Omental fat pad (tissue), 4 donors: Measurements from ENCODE around the gene CATSPERZ. TPM values are rescaled to one million over a fixed set of nuclear protein-coding genes. Genes with fewer than 3 reads are reported as not detected.

Experiments
- ATAC-seq: fragments of 150-250 bp; one replicate; pipeline ENCODE4 v1.9.1; 2016; ENCODE audit warnings: mild to moderate bottlenecking, moderate library complexity; ENCODE audit not compliant: low FRiP score
- DNase-seq: peaks from one replicate; pipeline ENCODE4 v3.0.0-alpha.2; 2019; ENCODE audit warnings: low spot score
- CTCF ChIP-seq, 3 donors: fragments of 450-650 bp; IDR thresholded peaks; one replicate each; pipeline ENCODE4 v1.5.1; 2016 to 2017; ENCODE audit warnings: antibody characterized with exemption in 3 of 3, mild to moderate bottlenecking in 3 of 3, moderate library complexity in 2 of 3
- total RNA-seq, 4 donors: library from RNA; depleted of rRNA; stranded (reverse); fragments of >200 nt; gene quantifications; one replicate each; pipeline ENCODE4 v1.1.0, GENCODE V29; 2016

Gene CATSPERZ
- total RNA-seq, 4 donors from 2014 or later, result not detected

GRCh38 chr11:64341851-64342791, 42.0 kb downstream of the CATSPERZ start:
- no peak for TF ChIP-seq CTCF (IDR thresholded peaks at IDR 0.05)
- DNase-seq (peak; percentile 59), ATAC-seq (peak; percentile 91)

GRCh38 chr11:64342869-64343745, 42.9 kb downstream of the CATSPERZ start:
- no peak for DNase-seq
- ATAC-seq, result no peak

GRCh38 chr11:64343767-64344559, 43.8 kb downstream of the CATSPERZ start:
- ATAC-seq (no peak), DNase-seq (no peak)
- TF ChIP-seq CTCF (IDR thresholded peaks at IDR 0.05), result no peak

More at GRCh38 chr11:64342869-64343745, 42.9 kb downstream of the CATSPERZ start:
- no peak for TF ChIP-seq CTCF (IDR thresholded peaks at IDR 0.05)

GRCh38 chr11:64344787-64345186, 44.6 kb downstream of the CATSPERZ start:
- TF ChIP-seq CTCF (IDR thresholded peaks at IDR 0.05), result no peak
- DNase-seq (no peak), ATAC-seq (no peak)

- no peak for ATAC-seq
- DNase-seq, result no peak
- no peak for TF ChIP-seq CTCF (IDR thresholded peaks at IDR 0.05)
These were observed 47.2 kb downstream of the CATSPERZ start for GRCh38 chr11:64347193-64347867.
